Measurements from ENCODE around the gene YPEL1.

DNA sequence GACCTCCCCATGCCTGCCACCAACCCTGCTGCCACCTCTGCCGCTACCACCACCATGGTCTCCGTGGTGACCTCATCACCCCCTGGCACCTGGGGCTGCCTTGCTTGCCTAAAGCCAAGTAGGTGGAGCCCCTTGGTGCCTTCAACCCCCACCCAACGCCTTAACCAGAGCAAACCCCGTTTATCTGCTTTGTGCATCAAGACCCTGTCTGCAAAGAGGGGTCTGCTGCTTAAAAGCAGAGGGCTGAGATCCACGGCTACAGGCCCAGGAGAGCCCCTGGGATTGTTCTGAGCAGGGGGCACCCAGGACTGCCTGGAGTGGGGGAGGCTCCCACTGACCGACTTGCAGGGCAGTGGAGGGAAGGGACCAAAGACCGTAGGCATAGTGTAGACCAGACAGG, 74.7 kb downstream of the YPEL1 start:
- TF ChIP-seq EP300 (IDR thresholded peaks at IDR 0.05; ENCODE audit: borderline replicate concordance) (no peak), TAF1 (IDR thresholded peaks at IDR 0.05; ENCODE audit: low read depth) (no peak), RAD21 (IDR thresholded peaks at IDR 0.05; ENCODE audit: low read depth) (no peak), CREB1 (IDR thresholded peaks at IDR 0.05; ENCODE audit: low read depth) (no peak), YY1 (IDR thresholded peaks at IDR 0.05; ENCODE audit: low read depth) (no peak), TCF12 (IDR thresholded peaks at IDR 0.05; ENCODE audit: low read depth) (no peak)
- TF ChIP-seq, protein P1, sequence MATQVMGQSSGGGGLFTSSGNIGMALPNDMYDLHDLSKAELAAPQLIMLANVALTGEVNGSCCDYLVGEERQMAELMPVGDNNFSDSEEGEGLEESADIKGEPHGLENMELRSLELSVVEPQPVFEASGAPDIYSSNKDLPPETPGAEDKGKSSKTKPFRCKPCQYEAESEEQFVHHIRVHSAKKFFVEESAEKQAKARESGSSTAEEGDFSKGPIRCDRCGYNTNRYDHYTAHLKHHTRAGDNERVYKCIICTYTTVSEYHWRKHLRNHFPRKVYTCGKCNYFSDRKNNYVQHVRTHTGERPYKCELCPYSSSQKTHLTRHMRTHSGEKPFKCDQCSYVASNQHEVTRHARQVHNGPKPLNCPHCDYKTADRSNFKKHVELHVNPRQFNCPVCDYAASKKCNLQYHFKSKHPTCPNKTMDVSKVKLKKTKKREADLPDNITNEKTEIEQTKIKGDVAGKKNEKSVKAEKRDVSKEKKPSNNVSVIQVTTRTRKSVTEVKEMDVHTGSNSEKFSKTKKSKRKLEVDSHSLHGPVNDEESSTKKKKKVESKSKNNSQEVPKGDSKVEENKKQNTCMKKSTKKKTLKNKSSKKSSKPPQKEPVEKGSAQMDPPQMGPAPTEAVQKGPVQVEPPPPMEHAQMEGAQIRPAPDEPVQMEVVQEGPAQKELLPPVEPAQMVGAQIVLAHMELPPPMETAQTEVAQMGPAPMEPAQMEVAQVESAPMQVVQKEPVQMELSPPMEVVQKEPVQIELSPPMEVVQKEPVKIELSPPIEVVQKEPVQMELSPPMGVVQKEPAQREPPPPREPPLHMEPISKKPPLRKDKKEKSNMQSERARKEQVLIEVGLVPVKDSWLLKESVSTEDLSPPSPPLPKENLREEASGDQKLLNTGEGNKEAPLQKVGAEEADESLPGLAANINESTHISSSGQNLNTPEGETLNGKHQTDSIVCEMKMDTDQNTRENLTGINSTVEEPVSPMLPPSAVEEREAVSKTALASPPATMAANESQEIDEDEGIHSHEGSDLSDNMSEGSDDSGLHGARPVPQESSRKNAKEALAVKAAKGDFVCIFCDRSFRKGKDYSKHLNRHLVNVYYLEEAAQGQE (IDR thresholded peaks at IDR 0.05; ENCODE audit: low read depth), result no peak
- TF ChIP-seq, protein P2, sequence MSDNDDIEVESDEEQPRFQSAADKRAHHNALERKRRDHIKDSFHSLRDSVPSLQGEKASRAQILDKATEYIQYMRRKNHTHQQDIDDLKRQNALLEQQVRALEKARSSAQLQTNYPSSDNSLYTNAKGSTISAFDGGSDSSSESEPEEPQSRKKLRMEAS (IDR thresholded peaks at IDR 0.05), result no peak

Data from Ishikawa (cell line).